Spleen (tissue), 11 donors: ENCODE results near the gene SFTPB. TPM values are rescaled to one million over a fixed set of nuclear protein-coding genes. Genes with fewer than 3 reads are reported as not detected.

Experiments
- DNase-seq: peaks from one replicate; pipeline ENCODE4 v3.0.0-alpha.2; 2020
- H3K27ac ChIP-seq, 8 donors: fragments of 200-600 bp; sonication (generic) in 7 of 8; 1 replicate in 4 of 8; 2 replicates in 4 of 8; pipeline versions ENCODE4 v1.5.0 to v1.8.0; 2016 to 2021; ENCODE audit warnings: inconsistent platforms in 4 of 8, mild to moderate bottlenecking in 4 of 8, moderate library complexity in 1 of 8
- H3K27me3 ChIP-seq, 7 donors: fragments of 200-600 bp; sonication (generic) in 6 of 7; replicated peaks in 1 of 7; 1 replicate in 4 of 7; 2 replicates in 3 of 7; pipeline versions ENCODE4 v1.5.0 to v1.8.0; 2016 to 2021; ENCODE audit warnings: inconsistent platforms in 3 of 7, mild to moderate bottlenecking in 1 of 7
- H3K36me3 ChIP-seq, 6 donors: fragments of 200-600 bp; sonication (generic) in 5 of 6; 1 replicate in 4 of 6; 2 replicates in 2 of 6; pipeline versions ENCODE4 v1.5.0 to v1.8.0; 2016 to 2021; ENCODE audit warnings: inconsistent platforms in 2 of 6
- H3K4me1 ChIP-seq, 6 donors: fragments of 200-600 bp; sonication (generic) in 5 of 6; 1 replicate in 3 of 6; 2 replicates in 3 of 6; pipeline versions ENCODE4 v1.5.0 to v1.8.0; 2016 to 2021; ENCODE audit warnings: inconsistent platforms in 3 of 6
- H3K4me3 ChIP-seq, 8 donors: fragments of 200-600 bp; sonication (generic) in 7 of 8; 1 replicate in 4 of 8; 2 replicates in 4 of 8; pipeline versions ENCODE4 v1.5.0 to v1.8.0; 2016 to 2021; ENCODE audit warnings: inconsistent platforms in 4 of 8, mild to moderate bottlenecking in 4 of 8, moderate library complexity in 2 of 8
- H3K9me3 ChIP-seq, 8 donors: fragments of 200-600 bp; sonication (generic) in 7 of 8; 1 replicate in 4 of 8; 2 replicates in 4 of 8; pipeline versions ENCODE4 v1.5.0 to v1.8.0; 2016 to 2021; ENCODE audit warnings: inconsistent platforms in 4 of 8
- CTCF ChIP-seq, 11 experiments: fragments of 200-600 bp in 7 of 11; fragments of 450-650 bp in 4 of 11; sonication (generic) in 4 of 11; IDR thresholded peaks in 8 of 11; conservative IDR thresholded peaks in 3 of 11; 1 replicate in 7 of 11; 2 replicates in 4 of 11; pipeline versions ENCODE4 v1.4.0 to v1.8.0; 2016 to 2021; ENCODE audit warnings: antibody characterized with exemption in 11 of 11, inconsistent platforms in 4 of 11, mild to moderate bottlenecking in 1 of 11
- POLR2A ChIP-seq, 3 donors: fragments of 450-650 bp; IDR thresholded peaks; one replicate each; pipeline ENCODE4 v1.5.1; 2017; ENCODE audit warnings: antibody characterized with exemption in 3 of 3, mild to moderate bottlenecking in 1 of 3
- POLR2AphosphoS5 ChIP-seq, 3 donors: sonication (generic); formaldehyde crosslinking; IDR thresholded peaks; one replicate each; pipeline ENCODE4 v1.5.1; 2017; ENCODE audit warnings: antibody characterized with exemption in 3 of 3
- WGBS, 5 donors: extraction: QIAGEN DNeasy Blood & Tissue Kit in 3 of 5; methylation state at CpG; one replicate each; pipeline versions ENCODE4 v1.1.5 to v1.1.7; 2013 to 2018; 5-methylcytosine and 5-hydroxymethylcytosine counted together
- intact Hi-C: fragments of 100-400 bp; cut with DNase I; formaldehyde crosslinking; loops from one replicate; pipeline ENCODE4 v1.15.0; 2023; ENCODE audit warnings: low total_unique reads
- polyA plus RNA-seq, 3 donors: library from polyadenylated mRNA; stranded (reverse); fragments of 200-250 nt; gene quantifications; one replicate each; pipeline ENCODE4 v1.2.1, GENCODE V29; 2013
- total RNA-seq, 7 donors: library from RNA; depleted of rRNA in 3 of 7; stranded (reverse); fragments of >200 nt in 3 of 7; fragmentation: NEBNext Ultra II Directional in 4 of 7; extraction: Animal tissue kit (Norgen Biotek cat#: 25700) in 4 of 7; gene quantifications; one replicate each; pipeline versions ENCODE4 v1.1.0 to v1.2.1, GENCODE V29; 2016 to 2021
- donor health status: healthy with polysubstance abuse.
- donor health status: DM: no; HTN: no; CAD: no; lungs with moderate emphysema.
- donor health status: DM: no; HTN: no; CAD: no.
- donor health status: Bipolar disorder and iron deficiency.
- donor health status: healthy.
- donor health status: DM: no; HTN: no; CAD: no.
- donor health status: DM: yes; HTN: yes; CAD: no.

SFTPB gene
- total and polyA plus RNA-seq, 10 donors: 0.59 to 4.0 (median 2.0) TPM; not detected in 6

GRCh38 chr2:85665264-85665937 is 2.6 kb downstream of the SFTPB start:
- WGBS, 5 donors: 86 to 93% (median 90%) methylated on average over 9 to 11 of the region's 11 CpGs
- H3K4me3 ChIP-seq: no peak overlapping the region
- no peaks in the 10 kb centered on the region for H3K27me3 ChIP-seq
- intact Hi-C loops: no loop called here
- no peaks in the 10 kb centered on the region for H3K9me3 ChIP-seq
- no peak for DNase-seq
- peaks cover 0 to 35% (median 9%) of the 10 kb centered on the region in 6 donors for H3K4me1 ChIP-seq
- H3K36me3 ChIP-seq: peaks cover 0 to 8% (median 0%) of the 10 kb centered on the region in 6 donors
- no peak for TF ChIP-seq POLR2A (IDR thresholded peaks at IDR 0.05)
- no peak for TF ChIP-seq CTCF (IDR thresholded peaks at IDR 0.05 in 8 of 11, conservative IDR thresholded peaks at IDR 0.05 in 3 of 11)
- TF ChIP-seq POLR2AphosphoS5 (IDR thresholded peaks at IDR 0.05): no peak
- no peak overlapping the region for H3K27ac ChIP-seq

- TF ChIP-seq CTCF (IDR thresholded peaks at IDR 0.05 in 8 of 11, conservative IDR thresholded peaks at IDR 0.05 in 3 of 11) (no peak), POLR2AphosphoS5 (IDR thresholded peaks at IDR 0.05) (no peak), POLR2A (IDR thresholded peaks at IDR 0.05) (no peak)
- Histone ChIP-seq H3K4me3 (no peak overlapping the region), H3K27me3 (no peaks in the 10 kb centered on the region), H3K27ac (no peak overlapping the region), H3K9me3 (no peaks in the 10 kb centered on the region), H3K36me3 (peaks cover 0 to 18% (median under 1%) of the 10 kb centered on the region in 6 donors), H3K4me1 (peaks cover 0 to 28% (median 9%) of the 10 kb centered on the region in 6 donors)
- intact Hi-C loops: no loop called here
- 94 to 97% (median 96%) methylated on average over 18 to 23 of the region's 23 CpGs for WGBS, 5 donors
- no peak for DNase-seq
These were observed 4.1 kb downstream of the SFTPB start for GRCh38 chr2:85663594-85664565.

- H3K9me3 ChIP-seq: no peaks in the 10 kb centered on the region
- H3K4me3 ChIP-seq: no peak overlapping the region
- intact Hi-C loops: no loop called here
- H3K36me3 ChIP-seq: peaks cover 0 to 26% (median 3%) of the 10 kb centered on the region in 6 donors
- H3K4me1 ChIP-seq: peaks cover 0 to 19% (median 5%) of the 10 kb centered on the region in 6 donors
- H3K27ac ChIP-seq: no peak overlapping the region
- DNase-seq: no peak
- TF ChIP-seq POLR2A (IDR thresholded peaks at IDR 0.05): no peak
- no peak for TF ChIP-seq CTCF (IDR thresholded peaks at IDR 0.05 in 8 of 11, conservative IDR thresholded peaks at IDR 0.05 in 3 of 11)
- TF ChIP-seq POLR2AphosphoS5 (IDR thresholded peaks at IDR 0.05): no peak
- 87 to 94% (median 92%) methylated on average over 3 to 10 of the region's 10 CpGs for whole genome bisulfite sequencing, 5 donors
- H3K27me3 ChIP-seq: no peaks in the 10 kb centered on the region
These were observed 5.0 kb downstream of the SFTPB start for GRCh38 chr2:85662899-85663593.
